HG03108 (cell line): ENCODE results near the gene H2BK1.

Source experiments
- ATAC-seq: cut with Tn5 transposase; IDR thresholded peaks from one replicate; pipeline ENCODE4 v1.9.1; 2021; ENCODE audit warnings: moderate library complexity; ENCODE audit not compliant: unreplicated experiment

H2BK1 gene

GRCh38 chr7:151210087-151210854 is at the start of gene H2BK1:
Gene H2BK1, minus strand, starts transcription at chr7:151210488. Its CDS starts 170 bp downstream, at chr7:151210318.
- ATAC-seq = no peak

- no peak for ATAC-seq
These were observed 47.7 kb upstream of the H2BK1 start for GRCh38 chr7:151257990-151258389.

GRCh38 chr7:151256410-151257045 is 46.2 kb upstream of the H2BK1 start:
- no peak for ATAC-seq

DNA sequence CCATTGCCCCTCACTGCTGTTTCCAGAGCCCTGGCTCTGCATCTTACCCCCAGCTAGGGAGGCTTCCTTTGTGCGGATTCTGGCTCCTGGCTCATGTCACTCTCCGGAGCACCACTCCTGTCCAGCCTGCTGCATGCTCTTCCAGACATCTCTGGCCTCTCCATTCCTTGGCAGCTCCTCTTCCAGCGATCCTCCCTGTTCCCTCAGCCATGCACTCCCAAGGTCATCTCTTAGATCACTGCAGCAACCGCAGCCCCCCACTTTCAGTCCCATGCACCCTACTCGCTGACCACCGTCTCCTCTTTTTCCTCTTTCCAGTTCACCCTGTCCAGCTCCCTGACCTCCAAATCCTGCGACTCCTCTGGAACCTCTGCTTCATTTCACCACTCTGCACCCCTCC is 45.1 kb upstream of the H2BK1 start:
- no peak for ATAC-seq

DNA sequence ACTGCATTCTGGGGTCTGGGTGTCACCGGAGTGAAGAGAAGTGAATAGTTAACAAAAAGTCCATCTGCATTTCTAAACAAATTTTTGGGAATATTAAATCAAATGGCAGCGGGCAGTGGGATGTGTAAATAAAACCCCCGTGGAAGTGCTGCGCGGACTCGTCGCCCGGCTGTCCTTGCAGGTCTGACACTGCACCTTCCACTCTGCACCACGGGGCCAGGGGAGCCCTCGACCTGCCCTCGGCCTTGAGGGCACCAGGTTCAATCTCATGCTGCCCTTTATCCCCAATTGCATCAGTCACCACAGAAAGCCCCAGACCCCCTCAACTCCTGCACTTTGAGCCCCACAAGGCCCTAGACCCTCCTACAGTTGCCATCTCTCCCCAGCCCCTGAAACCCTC is 44.6 kb upstream of the H2BK1 start:
- ATAC-seq = no peak

- no peak for ATAC-seq
These were observed 44.0 kb upstream of the H2BK1 start for GRCh38 chr7:151254316-151254715.

DNA sequence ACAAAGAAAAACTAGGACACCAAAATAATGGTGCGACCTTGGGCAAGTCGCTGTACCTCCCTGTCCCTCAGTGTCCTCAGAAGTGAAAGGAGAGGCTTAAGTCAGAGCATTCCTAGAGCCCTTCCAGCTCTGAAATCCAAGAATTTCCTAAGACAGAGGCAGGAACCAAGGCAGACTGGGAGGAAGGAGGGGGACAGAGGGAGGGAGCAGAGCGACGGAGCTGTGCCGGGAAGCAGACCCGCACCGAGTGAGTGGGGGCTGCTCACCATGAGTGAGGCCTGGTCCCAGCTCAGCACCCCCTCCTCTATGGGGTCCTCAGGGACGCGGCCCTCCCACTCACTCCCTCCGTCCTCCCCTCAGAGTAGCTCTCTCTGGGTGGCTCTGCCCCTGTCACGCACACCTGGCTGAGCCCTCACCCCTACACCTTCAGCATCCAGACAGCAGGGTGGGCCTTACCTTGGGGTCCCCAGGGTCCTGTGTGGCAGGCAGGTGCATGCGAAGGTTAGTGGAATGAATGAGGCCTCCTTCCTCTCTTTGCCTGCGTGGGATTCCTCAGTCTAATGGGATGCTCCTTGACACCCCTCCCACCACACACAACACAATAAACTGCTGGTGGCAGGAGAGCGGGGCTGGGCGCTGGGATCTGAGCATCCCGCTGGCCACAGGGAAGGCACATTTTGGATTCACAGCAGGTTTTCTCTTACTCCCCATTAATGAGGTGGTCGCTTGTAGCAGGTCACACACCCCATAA is 42.8 kb upstream of the H2BK1 start:
- ATAC-seq = no peak

GRCh38 chr7:151252561-151252835 is 42.2 kb upstream of the H2BK1 start:
- no peak for ATAC-seq

DNA sequence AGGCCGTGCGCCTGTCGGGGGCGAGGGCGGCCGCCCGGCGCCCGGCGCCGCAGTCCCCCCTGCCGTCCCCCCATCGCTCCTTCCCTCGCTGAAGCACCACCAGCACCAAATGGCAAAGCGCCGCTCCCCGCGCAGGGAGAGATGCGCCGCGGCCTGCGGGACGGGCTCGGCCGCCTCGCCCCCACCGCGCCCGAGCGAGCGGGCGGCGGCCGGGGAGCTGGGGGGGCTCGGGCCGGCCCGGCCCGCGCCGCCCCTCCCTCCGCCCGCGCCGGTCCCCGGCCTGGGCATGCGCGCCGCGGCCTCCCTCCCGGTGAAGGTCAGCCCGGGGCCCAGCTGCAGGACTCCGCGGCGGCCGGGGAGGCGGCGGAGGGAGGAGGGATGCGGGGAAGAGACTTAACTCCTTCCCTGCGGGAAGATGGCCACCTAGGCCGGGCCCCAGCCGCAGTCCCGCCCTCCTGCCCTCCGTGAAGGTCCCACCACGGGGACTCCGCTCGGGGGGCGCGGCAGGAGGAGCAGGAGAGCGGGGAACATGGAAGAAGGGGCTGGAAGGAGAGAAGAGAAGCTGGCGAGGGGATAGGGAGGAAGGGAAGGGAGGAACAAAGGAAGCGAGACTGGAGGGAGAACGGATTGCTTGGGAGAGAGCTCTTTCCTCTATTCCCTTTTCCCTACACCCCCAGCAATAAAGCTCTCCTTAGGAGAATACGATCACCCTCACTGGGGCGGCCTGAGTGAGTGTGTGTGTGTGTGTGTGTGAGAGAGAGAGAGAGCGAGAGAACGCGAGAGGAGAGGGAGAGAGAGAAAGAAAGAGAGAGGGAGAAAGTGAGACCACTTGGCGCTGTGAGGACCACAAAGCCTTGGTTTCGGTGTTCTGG is 41.6 kb upstream of the H2BK1 start:
- no peak for ATAC-seq

DNA sequence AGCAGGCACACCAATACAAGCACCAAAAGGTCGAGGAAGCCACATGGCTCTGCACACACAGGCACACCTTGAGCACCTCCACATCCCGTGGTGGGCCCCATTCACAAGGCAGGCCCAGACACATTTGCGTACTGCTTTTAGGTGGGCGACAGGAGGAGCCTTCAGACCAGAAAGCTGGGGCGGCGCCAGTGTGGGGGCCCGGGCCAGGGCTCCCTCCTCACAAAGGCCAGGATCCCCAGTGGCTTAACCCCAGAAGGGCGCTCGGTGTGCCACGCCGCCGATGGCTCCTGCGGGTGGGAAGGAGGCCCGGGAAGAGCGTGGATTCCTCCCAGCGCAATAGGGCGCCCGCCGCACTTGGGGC is 41.0 kb upstream of the H2BK1 start:
- no peak for ATAC-seq

GRCh38 chr7:151250181-151251132 is 40.2 kb upstream of the H2BK1 start:
- ATAC-seq = no peak

GRCh38 chr7:151249732-151250072 is 39.4 kb upstream of the H2BK1 start:
- no peak for ATAC-seq

GRCh38 chr7:151249034-151249731 is 38.9 kb upstream of the H2BK1 start:
- no peak for ATAC-seq

DNA sequence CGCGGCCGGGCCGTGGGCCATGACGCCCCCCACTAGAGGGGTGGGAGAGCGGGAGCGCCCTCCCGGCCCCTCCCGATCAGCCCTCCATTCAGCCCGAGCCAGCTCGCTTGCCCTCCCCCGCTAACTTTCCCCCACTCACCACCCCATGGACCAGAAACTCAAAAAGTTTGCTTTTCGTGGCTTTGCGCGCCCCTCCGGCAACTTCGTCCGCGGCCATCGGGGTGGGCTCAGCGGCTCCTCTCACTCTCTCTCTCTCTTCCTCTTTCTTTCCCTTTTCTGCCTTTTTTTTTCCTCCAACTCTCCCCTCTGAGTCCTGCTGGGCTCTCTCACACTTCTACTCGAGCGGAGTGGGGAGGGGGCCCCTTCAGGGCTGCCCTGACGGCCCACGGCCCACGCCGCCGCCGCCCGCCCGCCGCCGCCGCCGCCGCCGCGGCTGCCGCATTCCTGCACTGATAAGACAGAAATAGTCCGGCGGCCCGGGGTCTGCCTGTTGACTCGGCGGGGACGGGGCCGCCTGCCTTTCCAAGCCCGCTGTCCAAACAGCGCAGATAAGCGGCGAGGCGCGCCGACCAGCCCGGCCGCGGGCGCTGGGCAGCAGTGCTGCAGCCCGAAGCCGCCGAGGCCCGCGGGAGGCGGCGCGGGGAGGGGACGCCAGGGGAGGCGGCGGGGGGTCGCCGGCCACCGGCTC is 38.2 kb upstream of the H2BK1 start, which contains the start of gene SMARCD3:
SMARCD3 (minus strand) TSS at position 349 of the 688 bp plus-strand sequence; CDS start at position 217, 132 bp downstream.
- no peak for ATAC-seq

- ATAC-seq = no peak
These were observed 37.5 kb upstream of the H2BK1 start for GRCh38 chr7:151247611-151248345.

DNA sequence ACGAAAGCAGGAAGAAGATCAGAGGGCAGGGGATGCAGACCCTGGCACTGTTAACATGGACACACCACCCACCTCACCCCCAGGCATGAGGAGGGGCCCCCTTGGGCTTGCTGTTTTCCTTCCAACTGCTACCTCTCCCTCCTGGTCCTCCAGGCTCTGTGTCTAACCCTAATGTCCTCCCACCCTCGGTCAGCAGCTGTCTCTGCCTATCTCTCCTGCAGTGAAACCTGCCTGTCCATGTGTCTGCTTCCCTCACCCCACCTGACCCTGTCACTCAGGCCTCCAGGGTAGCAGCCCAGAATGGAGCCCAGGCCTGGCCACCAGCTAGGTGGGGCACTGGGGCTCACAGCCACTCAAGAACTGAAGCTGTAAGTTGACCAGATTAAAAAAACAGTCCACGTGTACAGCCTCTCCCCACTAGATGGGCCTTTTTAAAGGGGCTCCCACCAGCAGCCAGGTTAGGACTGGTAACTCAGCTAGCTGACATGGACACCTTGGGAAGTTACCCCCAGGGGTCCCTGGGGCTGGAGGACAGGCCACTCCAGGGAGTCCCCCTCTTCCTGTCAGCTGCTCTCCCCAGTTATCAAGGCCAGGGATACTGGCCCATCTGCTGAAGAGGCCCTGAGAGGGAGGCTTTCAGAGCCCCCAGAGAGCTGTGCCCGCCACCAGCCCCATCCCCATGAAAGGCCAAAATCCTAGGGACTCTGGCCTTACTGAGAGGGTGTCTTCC is 36.7 kb upstream of the H2BK1 start:
- ATAC-seq = no peak

DNA sequence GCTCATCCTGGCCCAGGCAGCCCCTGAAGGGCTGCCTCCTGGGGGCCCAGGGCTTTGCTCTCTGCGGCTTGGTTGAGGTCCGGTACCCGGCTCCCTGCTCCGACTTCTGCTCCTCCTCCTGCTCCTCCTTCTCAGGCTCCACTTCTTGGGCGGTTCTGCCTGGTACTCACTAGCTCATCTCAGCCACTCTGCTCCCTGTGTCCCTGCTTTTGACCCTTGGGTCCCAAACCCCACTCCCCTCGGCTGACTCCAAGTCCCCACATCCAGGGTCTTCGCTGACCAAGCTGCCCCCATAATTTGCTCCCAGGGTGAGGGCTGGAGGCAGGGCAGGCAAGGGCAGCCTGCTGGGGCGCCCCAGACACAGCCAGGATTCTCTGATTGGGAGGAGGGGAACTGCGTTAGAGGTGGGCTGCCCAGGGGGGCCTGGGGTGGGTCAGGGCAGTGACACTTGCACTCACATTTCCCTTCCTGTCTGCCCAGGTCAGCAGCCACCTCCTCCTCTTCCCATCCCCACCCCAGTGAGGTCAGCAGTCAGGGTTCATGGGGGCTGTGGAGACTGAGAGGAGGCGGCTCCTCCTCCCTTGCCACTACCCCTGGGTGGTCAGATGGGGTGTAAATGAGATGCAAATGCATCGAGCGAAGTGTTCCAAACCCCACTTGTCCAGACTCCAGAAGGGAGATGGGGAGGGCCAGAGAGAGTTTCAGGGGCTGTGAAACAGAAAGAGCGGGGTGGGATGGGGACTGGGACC is 36.0 kb upstream of the H2BK1 start:
- ATAC-seq = no peak
